ENCODE results near the gene NTN4.
"Not testable (repeated sequence)": the region's sequence is repeated elsewhere in the genome, so short reads cannot be mapped to it uniquely, and the experiment has no call there.

Gene NTN4

GRCh38 chr12:95812155-95812554 is 21.6 kb upstream of the NTN4 start:
- not testable (repeated sequence) for H3K27me3 ChIP-seq (ENCODE audit: control insufficient read depth, insufficient read depth, low read length); H3K9ac ChIP-seq (ENCODE audit: low read length); H3K9me3 ChIP-seq (ENCODE audit: control insufficient read depth, low read depth, low read length); H3K27ac ChIP-seq (ENCODE audit: low read length); H3K4me1 ChIP-seq (ENCODE audit: control insufficient read depth, low read depth, low read length); H3K4me3 ChIP-seq (ENCODE audit: low read length); H3K36me3 ChIP-seq (ENCODE audit: control insufficient read depth, low read depth, low read length)

GRCh38 chr12:95810411-95810810 is 19.8 kb upstream of the NTN4 start:
- H3K4me1 ChIP-seq (ENCODE audit: control insufficient read depth, low read depth, low read length), result no peaks in the 10 kb centered on the region
- no peak overlapping the region for H3K4me3 ChIP-seq (ENCODE audit: low read length)
- no peak overlapping the region for H3K9ac ChIP-seq (ENCODE audit: low read length)

GRCh38 chr12:95809000-95809680 is 18.6 kb upstream of the NTN4 start:
- H3K4me3 ChIP-seq (ENCODE audit: low read length), result no peak overlapping the region
- no peak overlapping the region for H3K9ac ChIP-seq (ENCODE audit: low read length)
- H3K36me3 ChIP-seq (ENCODE audit: control insufficient read depth, low read depth, low read length), result no peaks in the 10 kb centered on the region
- no peak overlapping the region for H3K27ac ChIP-seq (ENCODE audit: low read length)
- no peaks in the 10 kb centered on the region for H3K27me3 ChIP-seq (ENCODE audit: control insufficient read depth, insufficient read depth, low read length)
- no peaks in the 10 kb centered on the region for H3K4me1 ChIP-seq (ENCODE audit: control insufficient read depth, low read depth, low read length)
- H3K9me3 ChIP-seq (ENCODE audit: control insufficient read depth, low read depth, low read length), result no peaks in the 10 kb centered on the region

More at GRCh38 chr12:95810411-95810810, 19.8 kb upstream of the NTN4 start:
- no peaks in the 10 kb centered on the region for H3K36me3 ChIP-seq (ENCODE audit: control insufficient read depth, low read depth, low read length)
- no peaks in the 10 kb centered on the region for H3K27me3 ChIP-seq (ENCODE audit: control insufficient read depth, insufficient read depth, low read length)
- no peaks in the 10 kb centered on the region for H3K9me3 ChIP-seq (ENCODE audit: control insufficient read depth, low read depth, low read length)
- H3K27ac ChIP-seq (ENCODE audit: low read length), result no peak overlapping the region

GRCh38 chr12:95808146-95808545 is 17.6 kb upstream of the NTN4 start:
- Histone ChIP-seq H3K9me3 (ENCODE audit: control insufficient read depth, low read depth, low read length) (no peaks in the 10 kb centered on the region), H3K4me1 (ENCODE audit: control insufficient read depth, low read depth, low read length) (no peaks in the 10 kb centered on the region), H3K27ac (ENCODE audit: low read length) (no peak overlapping the region), H3K9ac (ENCODE audit: low read length) (no peak overlapping the region), H3K4me3 (ENCODE audit: low read length) (no peak overlapping the region), H3K27me3 (ENCODE audit: control insufficient read depth, insufficient read depth, low read length) (no peaks in the 10 kb centered on the region), H3K36me3 (ENCODE audit: control insufficient read depth, low read depth, low read length) (no peaks in the 10 kb centered on the region)

- Histone ChIP-seq H3K9me3 (ENCODE audit: control insufficient read depth, low read depth, low read length) (no peaks in the 10 kb centered on the region), H3K36me3 (ENCODE audit: control insufficient read depth, low read depth, low read length) (no peaks in the 10 kb centered on the region), H3K4me1 (ENCODE audit: control insufficient read depth, low read depth, low read length) (no peaks in the 10 kb centered on the region), H3K9ac (ENCODE audit: low read length) (no peak overlapping the region), H3K4me3 (ENCODE audit: low read length) (no peak overlapping the region), H3K27me3 (ENCODE audit: control insufficient read depth, insufficient read depth, low read length) (no peaks in the 10 kb centered on the region), H3K27ac (ENCODE audit: low read length) (no peak overlapping the region)
These were observed 15.5 kb upstream of the NTN4 start for GRCh38 chr12:95805864-95806671.

- Histone ChIP-seq H3K27me3 (ENCODE audit: control insufficient read depth, insufficient read depth, low read length) (no peaks in the 10 kb centered on the region), H3K9ac (ENCODE audit: low read length) (no peak overlapping the region), H3K9me3 (ENCODE audit: control insufficient read depth, low read depth, low read length) (no peaks in the 10 kb centered on the region), H3K36me3 (ENCODE audit: control insufficient read depth, low read depth, low read length) (no peaks in the 10 kb centered on the region), H3K4me3 (ENCODE audit: low read length) (no peak overlapping the region), H3K27ac (ENCODE audit: low read length) (no peak overlapping the region), H3K4me1 (ENCODE audit: control insufficient read depth, low read depth, low read length) (no peaks in the 10 kb centered on the region)
These were observed 13.7 kb upstream of the NTN4 start for GRCh38 chr12:95804291-95804690.

GRCh38 chr12:95803817-95804216 is 13.3 kb upstream of the NTN4 start:
- Histone ChIP-seq H3K9me3 (ENCODE audit: control insufficient read depth, low read depth, low read length) (no peaks in the 10 kb centered on the region), H3K9ac (ENCODE audit: low read length) (no peak overlapping the region), H3K4me3 (ENCODE audit: low read length) (no peak overlapping the region), H3K4me1 (ENCODE audit: control insufficient read depth, low read depth, low read length) (no peaks in the 10 kb centered on the region), H3K36me3 (ENCODE audit: control insufficient read depth, low read depth, low read length) (no peaks in the 10 kb centered on the region), H3K27ac (ENCODE audit: low read length) (no peak overlapping the region), H3K27me3 (ENCODE audit: control insufficient read depth, insufficient read depth, low read length) (no peaks in the 10 kb centered on the region)

- Histone ChIP-seq H3K27ac (ENCODE audit: low read length) (no peak overlapping the region), H3K4me3 (ENCODE audit: low read length) (no peak overlapping the region)
These were observed 12.1 kb upstream of the NTN4 start for GRCh38 chr12:95802482-95803270.

GRCh38 chr12:95796982-95797289 is 6.4 kb upstream of the NTN4 start:
- H3K9me3 ChIP-seq (ENCODE audit: control insufficient read depth, low read depth, low read length), result no peaks in the 10 kb centered on the region
- H3K4me1 ChIP-seq (ENCODE audit: control insufficient read depth, low read depth, low read length), result no peaks in the 10 kb centered on the region

More at GRCh38 chr12:95802482-95803270, 12.1 kb upstream of the NTN4 start:
- no peaks in the 10 kb centered on the region for H3K36me3 ChIP-seq (ENCODE audit: control insufficient read depth, low read depth, low read length)
- H3K27me3 ChIP-seq (ENCODE audit: control insufficient read depth, insufficient read depth, low read length), result no peaks in the 10 kb centered on the region
- H3K9ac ChIP-seq (ENCODE audit: low read length), result no peak overlapping the region
- no peaks in the 10 kb centered on the region for H3K9me3 ChIP-seq (ENCODE audit: control insufficient read depth, low read depth, low read length)
- no peaks in the 10 kb centered on the region for H3K4me1 ChIP-seq (ENCODE audit: control insufficient read depth, low read depth, low read length)

GRCh38 chr12:95796225-95796981 is 5.8 kb upstream of the NTN4 start:
- H3K9ac ChIP-seq (ENCODE audit: low read length), result no peak overlapping the region
- no peak overlapping the region for H3K27ac ChIP-seq (ENCODE audit: low read length)
- no peaks in the 10 kb centered on the region for H3K36me3 ChIP-seq (ENCODE audit: control insufficient read depth, low read depth, low read length)
- no peaks in the 10 kb centered on the region for H3K4me1 ChIP-seq (ENCODE audit: control insufficient read depth, low read depth, low read length)
- peaks cover 27% of the 10 kb centered on the region for H3K27me3 ChIP-seq (ENCODE audit: control insufficient read depth, insufficient read depth, low read length)
- H3K9me3 ChIP-seq (ENCODE audit: control insufficient read depth, low read depth, low read length), result no peaks in the 10 kb centered on the region
- no peak overlapping the region for H3K4me3 ChIP-seq (ENCODE audit: low read length)

More at GRCh38 chr12:95796982-95797289, 6.4 kb upstream of the NTN4 start:
- H3K27me3 ChIP-seq (ENCODE audit: control insufficient read depth, insufficient read depth, low read length), result peaks cover 22% of the 10 kb centered on the region
- no peak overlapping the region for H3K9ac ChIP-seq (ENCODE audit: low read length)
- H3K27ac ChIP-seq (ENCODE audit: low read length), result no peak overlapping the region
- no peak overlapping the region for H3K4me3 ChIP-seq (ENCODE audit: low read length)
- no peaks in the 10 kb centered on the region for H3K36me3 ChIP-seq (ENCODE audit: control insufficient read depth, low read depth, low read length)
